HepG2 (cell line): Measurements from ENCODE around the gene TGFA. TPM values are rescaled to one million over a fixed set of nuclear protein-coding genes. Genes with fewer than 3 reads are reported as not detected.

Source experiments
- ATAC-seq: fragments of 200-7000 bp; cut with Tn5 transposase; 3 replicates; pipeline ENCODE4 v1.9.1; 2020; ENCODE audit warnings: mild to moderate bottlenecking, moderate library complexity
- BruUV-seq: library from RNA; stranded (reverse); fragments of 400-500 nt; replicated peaks from 2 replicates; lab custom pipeline; 2021; lab: Mats Ljungman, UMichigan
- CTCF ChIA-PET: fragments of 300-600 bp; formaldehyde crosslinking; extraction: SDS; loops from one replicate; lab custom pipeline; 2021; ENCODE audit warnings: low total read pairs, inconsistent platforms, low intra/inter-chr PET ratio; lab: Yijun Ruan, JAX
- POLR2A ChIA-PET: fragments of 350-600 bp; sonication (Branson Sonifier 250); formaldehyde crosslinking; loops from one replicate; lab custom pipeline; 2020; ENCODE audit warnings: antibody characterized with exemption, inconsistent platforms; lab: Yijun Ruan, JAX
- DNase-seq: peaks from one replicate; pipeline ENCODE4 v3.0.0-alpha.2; 2015; ENCODE audit warnings: low spot score
- FAIRE-seq: peaks from 3 replicates; lab custom pipeline; 2011; peaks lifted over from hg19 to GRCh38; lab: Jason Lieb, UNC
- H2AFZ ChIP-seq: one replicate; pipeline ENCODE4 v1.6.1; 2011; ENCODE audit warnings: low read length, inconsistent platforms
- H3K27ac ChIP-seq: fragments of 300-600 bp; 3 replicates; pipeline ENCODE4 v1.8.0; 2011; ENCODE audit warnings: mixed run types, mild to moderate bottlenecking, mixed read lengths, low read length, inconsistent platforms; ENCODE audit not compliant: insufficient read depth; ENCODE audit errors: extremely low read length
- H3K27me3 ChIP-seq, 2 experiments: fragments of 200-600 bp in 1 of 2; 2 replicates in 1 of 2; 3 replicates in 1 of 2; pipeline versions ENCODE4 v1.6.0 to v1.8.0; 2011; ENCODE audit warnings: low read length in 2 of 2, mild to moderate bottlenecking in 2 of 2, moderate library complexity in 2 of 2, inconsistent platforms in 1 of 2; ENCODE audit not compliant: insufficient read depth in 2 of 2, control insufficient read depth in 1 of 2
- H3K36me3 ChIP-seq, 2 experiments: fragments of 200-600 bp in 1 of 2; replicated peaks in 1 of 2; 2 replicates in 1 of 2; 3 replicates in 1 of 2; pipeline versions ENCODE4 v1.5.1 to v1.8.0; 2011; ENCODE audit warnings: low read length in 2 of 2, inconsistent platforms in 1 of 2; ENCODE audit not compliant: insufficient read depth in 2 of 2, control insufficient read depth in 1 of 2
- H3K4me1 ChIP-seq: 2 replicates; pipeline ENCODE4 v1.5.1; 2012; ENCODE audit warnings: low read length, inconsistent platforms; ENCODE audit not compliant: insufficient read depth
- H3K4me2 ChIP-seq: 2 replicates; pipeline ENCODE4 v1.6.0; 2011; ENCODE audit warnings: low read depth, low read length, inconsistent platforms
- H3K4me3 ChIP-seq, 3 experiments: fragments of 200-600 bp in 1 of 3; sonication (generic), shearing (Covaris generic) in 1 of 3; replicated peaks in 1 of 3; 2 replicates each; pipeline ENCODE4 v1.5.1; 2011 to 2016; ENCODE audit warnings: low read length in 3 of 3, inconsistent platforms in 2 of 3, low read depth in 2 of 3, mild to moderate bottlenecking in 2 of 3, control low read depth in 1 of 3, mixed read lengths in 1 of 3; ENCODE audit not compliant: insufficient read depth in 1 of 3
- H3K79me2 ChIP-seq: one replicate; pipeline ENCODE4 v1.6.1; 2011; ENCODE audit warnings: low read length, inconsistent platforms; ENCODE audit not compliant: insufficient read depth
- H3K9ac ChIP-seq: 2 replicates; pipeline ENCODE4 v1.6.0; 2011; ENCODE audit warnings: mild to moderate bottlenecking, low read depth, low read length, inconsistent platforms; ENCODE audit not compliant: insufficient read depth
- H3K9me3 ChIP-seq: 2 replicates; pipeline ENCODE4 v1.5.1; 2012; ENCODE audit warnings: mild to moderate bottlenecking, low read length
- H4K20me1 ChIP-seq: 2 replicates; pipeline ENCODE4 v1.6.0; 2011; ENCODE audit warnings: inconsistent platforms, mild to moderate bottlenecking, low read length, moderate library complexity; ENCODE audit not compliant: insufficient read depth
- ARNTL ChIP-seq: sonication (generic); formaldehyde crosslinking; IDR thresholded peaks from 2 replicates; pipeline ENCODE4 v1.4.0; 2020; ENCODE audit warnings: mild to moderate bottlenecking, missing genetic modification reagents
- CTCF ChIP-seq: sonication (generic); formaldehyde crosslinking; IDR thresholded peaks from 2 replicates; pipeline ENCODE4 v1.5.0; 2020; ENCODE audit warnings: mild to moderate bottlenecking, missing genetic modification reagents, moderate library complexity
- E2F5 ChIP-seq: sonication (generic); formaldehyde crosslinking; conservative IDR thresholded peaks from 2 replicates; pipeline ENCODE4 v1.4.0; 2020; ENCODE audit warnings: missing genetic modification reagents
- POLR2G ChIP-seq: fragments of 200-400 bp; formaldehyde crosslinking; IDR thresholded peaks from 2 replicates; pipeline ENCODE4 v1.6.1; 2018; ENCODE audit warnings: mild to moderate bottlenecking, low read depth, low read length, moderate library complexity
- TEAD3 ChIP-seq: optimal IDR thresholded peaks from 2 replicates; pipeline ENCODE3; 2016; ENCODE audit warnings: borderline replicate concordance
- ZNF564 ChIP-seq: sonication (generic); formaldehyde crosslinking; IDR thresholded peaks from 2 replicates; pipeline ENCODE4 v1.8.1; 2023; ENCODE audit warnings: mild to moderate bottlenecking, missing genetic modification reagents
- WGBS: methylation state at CpG from one replicate; pipeline ENCODE4 v1.1.6; 2017; ENCODE audit warnings: low lambda C conversion rate; 5-methylcytosine and 5-hydroxymethylcytosine counted together
- in situ Hi-C: cut with HindIII; loops from 2 replicates; pipeline ENCODE4 v1.10.0; 2017; ENCODE audit warnings: low pct_unique_long_range_greater_than_20kb; ENCODE audit not compliant: extremely low pct_ligation_motif_present
- intact Hi-C: fragments of 100-400 bp; cut with micrococcal nuclease; formaldehyde crosslinking; loops from one replicate; pipeline ENCODE4 v1.10.0; 2022; ENCODE audit not compliant: unreplicated experiment
- polyA plus RNA-seq, 8 experiments: library from polyadenylated mRNA; depleted of rRNA in 3 of 8; stranded (reverse) in 7 of 8; unstranded in 1 of 8; fragments of >200 nt; fragmentation: Illumina TruSeq in 4 of 8; extraction: Trizol in 4 of 8; gene quantifications; 2 replicates each; pipeline versions ENCODE4 v1.2.1 to v1.2.3, GENCODE V29; 2011 to 2016; ENCODE audit warnings: low read depth in 4 of 8, missing spikeins in 1 of 8, mixed read lengths in 1 of 8; ENCODE audit not compliant: insufficient read depth in 1 of 8
- total RNA-seq, 5 experiments: library from RNA; depleted of rRNA; stranded (reverse); fragments of >200 nt; fragmentation: Illumina TruSeq; extraction: Trizol; gene quantifications; 2 replicates each; pipeline ENCODE4 v1.2.3, GENCODE V29; 2016; ENCODE audit warnings: low read depth in 1 of 5
- TF ChIP-seq, protein P1 (sequence below): sonication (generic); formaldehyde crosslinking; IDR thresholded peaks from 2 replicates; pipeline ENCODE4 v1.5.1; 2020; ENCODE audit warnings: missing genetic modification reagents, mild to moderate bottlenecking, borderline replicate concordance
- TF ChIP-seq, protein P2 (sequence below): sonication (generic); formaldehyde crosslinking; IDR thresholded peaks from 2 replicates; pipeline ENCODE4 v1.4.0; 2020; ENCODE audit warnings: mild to moderate bottlenecking, missing genetic modification reagents

TGFA gene
- total and polyA plus RNA-seq, 2 of the 13 experiments (the other 11 are each of a cell fraction or from before 2014, with no cell fraction given), result 7.8 to 15.3 TPM

- BruUV-seq, result no TSS peak
- Histone ChIP-seq H2AFZ (no peak overlapping the region), H4K20me1 (no peaks in the 10 kb centered on the region), H3K36me3 (peaks cover 0 to 24% of the 10 kb centered on the region in 2 experiments; a peak in 4 of 5 replicates), H3K27ac (no peak overlapping the region), H3K4me2 (no peak overlapping the region), H3K79me2 (no peaks in the 10 kb centered on the region), H3K4me1 (peaks cover 26% of the 10 kb centered on the region), H3K4me3 (no peak overlapping the region), H3K27me3 (no peaks in the 10 kb centered on the region), H3K9me3 (no peaks in the 10 kb centered on the region), H3K9ac (no peak overlapping the region)
- intact Hi-C loops (no loop called here), in situ Hi-C loops (no loop called here)
- ChIA-PET POLR2A (no interaction called here), CTCF (no interaction called here)
- ATAC-seq, result no peak
- DNase-seq, result no peak
- FAIRE-seq, result no peak
- TF ChIP-seq, protein P1, sequence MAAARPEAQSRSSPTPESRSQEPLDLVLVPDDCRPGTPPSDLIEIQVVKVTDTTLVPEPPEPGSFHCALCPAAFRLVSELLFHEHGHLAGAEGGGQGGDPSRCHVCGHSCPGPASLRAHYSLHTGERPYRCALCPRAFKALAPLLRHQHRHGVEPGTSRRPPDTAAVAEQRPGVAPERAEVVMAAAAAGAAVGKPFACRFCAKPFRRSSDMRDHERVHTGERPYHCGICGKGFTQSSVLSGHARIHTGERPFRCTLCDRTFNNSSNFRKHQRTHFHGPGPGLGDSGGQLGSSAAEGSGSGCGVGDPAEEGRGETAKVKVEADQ (CRISPR knock-in tag), result no peak
- no peak for TF ChIP-seq ARNTL (CRISPR knock-in tag)
- no peak for TF ChIP-seq E2F5 (CRISPR knock-in tag)
- TF ChIP-seq, protein P2, sequence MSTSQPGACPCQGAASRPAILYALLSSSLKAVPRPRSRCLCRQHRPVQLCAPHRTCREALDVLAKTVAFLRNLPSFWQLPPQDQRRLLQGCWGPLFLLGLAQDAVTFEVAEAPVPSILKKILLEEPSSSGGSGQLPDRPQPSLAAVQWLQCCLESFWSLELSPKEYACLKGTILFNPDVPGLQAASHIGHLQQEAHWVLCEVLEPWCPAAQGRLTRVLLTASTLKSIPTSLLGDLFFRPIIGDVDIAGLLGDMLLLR (CRISPR knock-in tag), result no peak
- TF ChIP-seq POLR2G, result no peak
- 64% methylated on average over 4 of the region's 4 CpGs for WGBS
These were observed 92.2 kb downstream of the TGFA start for GRCh38 chr2:70461414-70461813.

DNA sequence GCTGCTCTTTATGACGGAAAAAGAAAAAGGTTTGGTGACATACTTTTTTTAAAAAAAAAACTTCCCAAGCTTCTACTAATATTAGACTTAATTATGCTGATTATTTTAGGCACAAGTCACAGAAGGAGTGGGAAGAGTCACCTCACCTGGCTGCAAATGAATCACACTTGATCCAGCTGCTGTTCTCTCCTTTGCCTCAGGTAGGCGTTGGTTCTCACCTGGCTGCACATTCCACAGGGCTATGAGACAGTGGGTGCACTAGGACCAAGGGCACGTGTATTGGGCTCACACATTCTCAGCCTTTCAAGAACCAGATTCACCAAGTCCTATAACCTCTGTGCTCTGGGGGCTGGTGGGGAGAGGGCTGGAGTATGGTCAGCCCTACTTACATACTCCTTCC is 93.3 kb downstream of the TGFA start:
- H4K20me1 ChIP-seq, result no peaks in the 10 kb centered on the region
- no peaks in the 10 kb centered on the region for H3K27me3 ChIP-seq
- WGBS, result 87% methylated on average over 3 of the region's 3 CpGs
- H3K4me3 ChIP-seq, result no peak overlapping the region
- intact Hi-C loops (no loop called here), in situ Hi-C loops (no loop called here)
- ATAC-seq, result no peak
- POLR2A ChIA-PET, result no interaction called here
- H3K9me3 ChIP-seq, result no peaks in the 10 kb centered on the region
- no peak for DNase-seq
- H3K36me3 ChIP-seq, result peaks cover 0 to 32% of the 10 kb centered on the region in 2 experiments; a peak in 4 of 5 replicates
- no peak overlapping the region for H3K27ac ChIP-seq
- FAIRE-seq, result no peak
- TF ChIP-seq CTCF, result peak; percentile 27; the same call in 1 of the 2 replicates
- TF ChIP-seq TEAD3 (CRISPR knock-in tag), result peak; percentile 21
- no peak for TF ChIP-seq ZNF564 (CRISPR knock-in tag)
- peaks cover 26% of the 10 kb centered on the region for H3K4me1 ChIP-seq
- H3K79me2 ChIP-seq, result no peaks in the 10 kb centered on the region
- CTCF ChIA-PET, result no interaction called here
- H3K9ac ChIP-seq, result no peak overlapping the region
- no peak overlapping the region for H2AFZ ChIP-seq
- BruUV-seq, result no TSS peak
- no peak overlapping the region for H3K4me2 ChIP-seq
